NCI-H2196 treated with DMSO at 0.1 percent for 48 hours (cell line): ENCODE data around the gene PARD3B.

Experiments
- DNase-seq: peaks from one replicate; lab custom pipeline; 2025; ENCODE audit not compliant: unreplicated experiment; lab: John Stamatoyannopoulos, UW

Gene PARD3B

GRCh38 chr2:204654669-204655068 lies 109.4 kb downstream of the PARD3B start:
- no peak for DNase-seq

DNA sequence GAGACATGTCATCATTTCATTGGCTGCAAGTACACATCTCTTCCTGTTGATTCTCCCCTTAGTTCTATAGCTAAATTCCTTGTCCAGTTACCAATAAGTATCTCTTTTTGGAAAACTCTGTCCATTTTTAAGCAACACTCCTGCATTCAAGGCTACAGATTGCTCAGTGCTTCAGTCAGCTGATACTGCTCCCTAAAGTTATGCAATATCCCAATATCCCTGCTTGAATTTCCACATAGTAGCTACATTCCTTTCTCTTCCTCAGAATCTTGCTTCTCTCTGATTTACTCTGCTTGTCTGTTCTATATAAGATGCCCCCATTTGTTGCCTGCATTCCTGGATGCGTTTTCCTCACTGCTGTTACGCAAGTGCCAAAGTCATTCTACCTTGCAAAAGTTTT lies 109.8 kb downstream of the PARD3B start:
- DNase-seq = no peak

DNA sequence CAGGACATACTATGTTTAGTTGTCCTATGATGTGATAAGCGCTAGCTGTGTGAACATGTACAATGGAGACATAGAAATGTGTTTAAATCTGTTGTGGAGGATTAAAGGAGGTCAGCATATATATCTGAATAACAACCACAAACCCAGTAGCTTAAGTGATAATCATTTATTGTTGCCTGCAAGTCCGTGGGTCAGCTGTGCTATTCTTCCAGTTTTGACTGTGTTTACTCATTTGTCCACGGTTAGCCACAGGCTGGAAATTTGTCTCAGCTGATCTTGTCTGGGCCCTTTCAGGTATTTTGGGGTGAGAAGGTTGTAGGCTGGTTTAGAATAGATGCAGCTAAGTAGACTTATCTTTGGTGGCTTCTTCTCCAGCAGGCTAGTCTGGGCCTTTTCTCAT lies 110.4 kb downstream of the PARD3B start:
- no peak for DNase-seq

GRCh38 chr2:204657024-204657423 lies 111.7 kb downstream of the PARD3B start:
- DNase-seq = no peak

DNA sequence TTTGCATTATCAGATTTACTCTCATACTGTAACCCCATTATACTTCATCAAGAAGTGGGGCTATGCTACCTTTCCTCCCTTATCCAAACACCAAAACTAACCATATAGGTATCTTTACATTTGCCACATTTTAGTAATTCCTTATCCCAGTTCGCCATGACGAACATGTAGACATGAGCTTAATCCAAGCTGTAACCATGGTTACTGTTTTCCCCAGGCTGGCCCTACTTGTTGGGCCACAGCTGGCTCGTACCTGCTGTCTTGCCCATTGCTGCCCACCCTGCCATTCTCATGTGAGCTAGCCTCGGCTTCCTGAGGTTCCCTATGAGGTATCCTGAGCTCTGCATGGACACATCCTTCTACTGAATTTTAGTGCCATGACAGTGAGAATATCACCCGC lies 117.7 kb downstream of the PARD3B start:
- DNase-seq = no peak

GRCh38 chr2:204663816-204664425 lies 118.6 kb downstream of the PARD3B start:
- DNase-seq = no peak

DNA sequence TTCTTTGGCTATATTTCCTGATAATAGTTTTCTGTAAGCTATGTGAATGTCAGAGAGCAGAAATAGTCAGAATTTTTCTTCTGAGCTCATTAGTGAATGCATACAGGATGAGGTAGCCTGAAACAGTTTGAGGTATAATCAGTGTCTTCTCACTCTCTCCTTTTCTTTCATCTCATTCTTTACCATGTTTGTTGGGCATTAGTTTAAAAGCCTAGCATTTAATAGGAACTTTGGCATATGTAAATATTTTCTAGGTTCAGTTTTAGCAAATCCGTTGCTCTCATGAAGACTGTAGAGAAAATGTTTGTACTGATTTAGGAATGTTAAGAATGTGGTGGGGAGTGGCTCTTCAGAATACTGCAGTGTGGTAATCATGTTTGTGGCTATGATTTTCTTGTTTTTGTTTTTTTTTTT lies 119.4 kb downstream of the PARD3B start:
- no peak for DNase-seq

DNA sequence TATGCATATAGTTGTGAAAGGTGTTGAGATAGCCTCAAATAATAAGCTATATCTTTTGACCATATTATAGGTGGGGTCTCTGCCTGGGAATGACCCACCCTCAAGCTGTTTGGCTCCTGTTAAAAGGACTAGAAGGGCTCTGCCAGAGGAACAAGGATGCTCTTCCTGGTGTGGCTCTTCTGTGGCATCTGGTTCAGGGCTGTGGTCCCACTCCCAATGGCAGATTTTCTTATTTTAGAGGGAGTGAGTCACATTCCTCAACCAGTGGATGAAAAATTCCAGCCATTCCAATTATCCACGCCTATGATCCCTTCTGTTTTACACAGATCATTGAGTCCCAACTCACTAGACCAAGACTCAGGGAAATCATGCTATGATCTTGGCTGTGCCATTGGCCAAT lies 119.9 kb downstream of the PARD3B start:
- no peak for DNase-seq

- no peak for DNase-seq
Measured at GRCh38 chr2:204665771-204666170, 120.5 kb downstream of the PARD3B start.

DNA sequence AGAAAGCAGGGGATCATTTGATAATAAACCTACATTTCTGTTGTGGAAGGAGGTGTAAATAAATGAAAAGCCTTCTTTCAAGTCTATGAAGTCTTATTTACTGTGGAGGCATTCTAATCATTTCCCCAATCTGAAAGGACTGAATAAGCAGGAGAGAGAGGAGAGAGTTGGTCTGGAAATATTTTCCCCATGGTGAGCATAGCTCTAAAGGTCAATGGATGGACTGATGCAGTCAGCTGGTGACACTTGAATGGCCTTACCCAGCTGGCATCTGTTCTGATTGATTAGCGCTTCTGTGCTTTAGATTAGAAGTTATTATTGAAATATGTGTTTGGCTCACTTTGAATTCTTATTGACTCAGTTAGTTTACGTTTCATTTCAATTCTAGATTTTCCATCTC lies 122.7 kb downstream of the PARD3B start:
- no peak for DNase-seq

DNA sequence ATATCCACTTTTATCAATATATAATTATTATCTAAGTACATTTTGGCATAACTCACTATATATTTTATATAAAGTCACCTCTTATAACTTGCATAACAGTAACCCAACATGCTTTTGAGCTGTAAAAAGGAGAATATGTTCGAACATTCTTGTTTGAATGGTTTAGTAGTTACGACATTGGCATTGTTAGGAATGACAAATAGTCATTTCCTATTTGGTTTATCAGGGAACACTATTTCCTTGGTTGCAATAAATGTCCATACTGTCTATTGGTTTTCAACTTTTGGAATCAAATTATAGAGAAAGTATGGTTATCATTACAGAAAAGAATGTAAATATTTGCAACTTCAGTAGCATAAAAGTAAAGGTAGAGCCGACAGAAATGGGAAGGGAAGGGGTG lies 124.1 kb downstream of the PARD3B start:
- no peak for DNase-seq

GRCh38 chr2:204670124-204670523 lies 124.8 kb downstream of the PARD3B start:
- DNase-seq = no peak

DNA sequence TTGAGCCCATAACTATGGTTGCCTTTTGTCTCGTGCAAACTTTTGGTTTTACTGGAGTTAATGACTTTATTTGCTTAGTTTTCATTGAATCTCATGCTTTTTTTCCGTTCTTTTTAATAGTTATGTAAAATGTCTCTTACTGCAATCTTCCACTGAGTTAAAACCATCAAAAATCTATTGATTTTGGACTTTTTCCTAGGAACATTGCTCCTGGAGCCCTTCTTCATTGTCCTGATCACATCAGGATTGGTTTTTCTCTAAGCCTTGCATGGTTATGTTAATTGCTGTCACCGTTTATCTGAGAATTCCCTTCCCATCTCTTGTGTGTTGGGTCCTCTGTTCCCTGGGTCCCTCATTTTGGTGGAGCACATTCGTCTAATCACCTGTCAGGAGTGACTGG lies 125.5 kb downstream of the PARD3B start:
- DNase-seq = no peak

GRCh38 chr2:204672772-204673171 lies 127.5 kb downstream of the PARD3B start:
- DNase-seq = no peak

GRCh38 chr2:204673877-204674276 lies 128.6 kb downstream of the PARD3B start:
- DNase-seq = no peak

GRCh38 chr2:204678031-204678430 lies 132.8 kb downstream of the PARD3B start:
- no peak for DNase-seq

- DNase-seq = no peak
Measured at GRCh38 chr2:204680576-204680975, 135.3 kb downstream of the PARD3B start.

DNA sequence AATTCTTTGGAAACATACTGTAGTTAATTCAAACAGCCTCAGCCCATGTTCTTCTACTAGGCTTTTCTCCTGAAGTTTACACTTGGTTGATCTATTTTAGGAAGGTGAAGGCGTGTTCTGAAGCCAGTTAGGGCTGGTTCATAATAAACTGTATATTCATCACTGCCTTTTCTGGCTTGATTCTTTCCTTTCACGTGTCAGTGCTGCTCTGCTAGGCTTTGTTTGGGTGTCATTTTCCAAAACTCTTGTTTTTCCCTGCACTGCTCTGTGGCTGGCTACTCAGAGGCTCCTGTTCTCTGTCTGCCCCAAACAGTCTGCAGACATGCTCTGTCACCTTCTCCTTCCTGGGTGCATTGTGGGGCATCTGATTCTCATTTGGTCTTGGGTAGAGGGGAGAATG lies 136.1 kb downstream of the PARD3B start:
- no peak for DNase-seq

GRCh38 chr2:204683384-204683783 lies 138.1 kb downstream of the PARD3B start:
- no peak for DNase-seq

DNA sequence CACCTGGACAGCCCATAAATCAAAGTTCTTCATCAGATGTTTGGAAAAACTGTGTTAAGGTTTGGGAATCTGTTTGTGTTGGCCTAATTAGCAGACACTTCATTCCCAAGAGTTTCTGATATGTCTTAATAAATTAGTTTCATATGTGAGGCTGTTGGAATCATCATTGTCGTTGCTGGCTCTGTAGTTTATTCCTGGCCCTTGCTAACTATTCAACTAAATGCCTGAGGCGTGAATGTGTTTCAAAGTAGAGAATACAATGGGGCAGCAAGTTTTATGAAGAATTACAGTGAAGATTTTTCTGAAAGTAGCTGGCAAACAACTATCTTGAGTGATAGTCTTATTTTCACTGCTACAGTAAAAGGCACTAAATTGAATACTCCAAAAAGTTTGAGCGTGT lies 141.1 kb downstream of the PARD3B start:
- DNase-seq = no peak

- DNase-seq = no peak
Measured at GRCh38 chr2:204687776-204688175, 142.5 kb downstream of the PARD3B start.

DNA sequence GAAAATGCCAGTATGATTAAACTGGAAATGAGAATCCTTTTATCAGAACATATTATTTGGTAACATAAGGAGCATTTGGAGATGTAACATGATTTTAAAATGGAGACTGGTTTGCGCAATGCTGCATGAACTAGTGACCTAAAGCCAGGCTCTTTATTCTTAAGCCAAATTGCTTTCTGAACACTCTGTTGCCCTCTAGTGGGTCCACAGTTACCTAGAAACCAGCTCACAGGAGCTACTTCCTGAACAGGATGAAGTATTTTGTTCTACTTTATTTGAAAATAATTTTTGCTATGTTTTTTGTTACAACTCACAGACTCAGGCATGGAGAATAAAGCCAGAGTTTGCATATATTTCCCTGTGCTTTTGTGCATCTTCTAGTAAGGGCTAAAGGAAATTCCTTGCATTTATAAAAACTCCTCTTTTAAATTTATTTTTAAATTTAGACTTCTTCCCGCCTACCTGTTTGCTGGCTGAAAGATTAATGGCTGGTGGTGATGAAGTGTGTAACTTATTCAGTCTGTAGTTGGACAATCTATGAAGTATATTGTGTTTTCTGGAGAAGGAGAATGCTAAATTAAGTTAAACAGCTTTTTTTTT lies 146.7 kb downstream of the PARD3B start:
- peak; percentile 5 for DNase-seq

- no peak for DNase-seq
Measured at GRCh38 chr2:204692790-204693189, 147.5 kb downstream of the PARD3B start.
